A549 treated with AZD9567 at 1 μM for 4 hours (cell line): Measurements from ENCODE around the gene FES. TPM values are rescaled to one million over a fixed set of nuclear protein-coding genes. Genes with fewer than 3 reads are reported as not detected.

ENCODE experiments used
- total RNA-seq: library from RNA; stranded (reverse); fragments of 200-300 nt; extraction: Qiagen RNA extraction; gene quantifications from 5 replicates; pipeline ENCODE4 v1.2.3, GENCODE V29; 2022; ENCODE audit not compliant: insufficient read depth

The FES gene
- total RNA-seq = 0.82 to 1.2 TPM (median 0.87 TPM) in 4 of 5 replicates, not detected in the other

GRCh38 chr15:90883976-90884718, at the start of gene FES:
Gene FES, plus strand, starts transcription at chr15:90884504. Its CDS starts 542 bp downstream, at chr15:90885046.

DNA sequence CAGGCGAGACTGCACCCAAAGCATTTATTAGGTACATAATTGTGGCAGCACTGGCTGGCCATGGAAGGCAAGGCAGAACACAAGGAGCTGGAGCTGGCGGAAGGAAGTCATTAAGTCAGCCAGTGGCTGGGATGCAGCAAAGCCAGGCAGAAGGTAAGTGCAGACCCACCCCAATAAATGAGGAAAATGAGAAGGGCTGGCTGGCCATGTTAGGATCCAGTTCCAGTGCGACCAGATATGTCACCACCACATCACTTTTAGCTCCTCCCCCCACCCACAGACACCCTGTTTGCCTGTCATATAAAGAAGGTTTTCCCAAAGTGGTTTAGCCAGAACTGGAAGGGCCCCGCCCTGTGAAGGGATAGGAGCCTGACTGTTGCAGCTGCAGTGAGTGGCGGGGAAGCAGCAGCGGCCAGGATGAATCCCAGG, 16.0 kb upstream of the FES start, which contains the start of gene FURIN:
Gene FURIN (plus strand): TSS at position 328 of the 429 bp plus-strand sequence. CDS start 7,153 bp downstream, outside the sequence.

DNA sequence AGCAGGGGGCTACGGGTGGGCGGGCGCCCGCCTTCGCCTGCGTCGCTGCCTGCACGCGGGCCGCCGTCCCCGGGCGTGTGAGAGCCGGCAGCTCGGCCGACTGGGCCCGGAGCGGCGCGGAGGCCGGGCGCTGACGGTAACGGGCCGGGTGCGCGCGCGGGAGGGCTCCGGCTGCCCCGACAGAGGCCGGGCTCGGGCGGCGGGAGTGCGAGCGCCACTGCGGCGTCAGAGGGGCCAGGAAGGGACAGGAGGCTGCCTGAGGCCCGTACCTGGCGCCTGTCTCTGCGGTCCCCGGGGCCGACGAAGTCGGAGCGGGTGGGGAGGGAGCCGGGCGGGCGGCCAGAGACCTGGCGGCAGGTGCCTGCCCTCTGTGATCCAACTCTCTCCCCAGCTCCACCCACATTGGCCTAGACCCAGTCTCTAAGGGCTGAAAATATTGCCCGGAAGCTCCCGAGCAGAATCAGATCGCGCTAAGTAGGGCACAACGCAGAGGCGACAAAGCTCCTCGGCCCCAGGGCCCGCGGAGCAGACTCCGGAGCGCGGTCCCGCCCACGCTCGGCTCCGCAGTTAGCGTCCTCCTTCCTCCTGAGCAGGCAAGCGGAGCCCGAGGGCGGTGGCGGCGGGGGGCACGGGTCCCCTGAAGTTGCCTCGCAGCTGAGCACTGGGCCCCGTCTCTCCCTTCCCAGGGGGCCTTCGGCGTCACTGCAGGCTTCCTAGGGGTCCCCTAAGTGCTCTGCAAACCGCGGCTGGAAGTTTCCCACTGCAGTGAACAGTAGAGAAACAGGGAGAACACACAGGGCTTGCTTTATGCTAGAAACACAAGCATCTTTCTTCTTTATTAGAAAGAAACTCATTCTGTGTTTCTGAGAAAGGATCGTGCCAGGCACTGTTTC, 18.8 kb downstream of the FES start, which contains the start of gene MAN2A2:
Gene MAN2A2 (plus strand): TSS at position 463 of the 893 bp plus-strand sequence. CDS start 906 bp downstream, outside the sequence.

GRCh38 chr15:90931828-90932659, 47.7 kb downstream of the FES start, which contains the start of gene HDDC3:
Gene HDDC3, minus strand, starts transcription at chr15:90932549. Its CDS starts 9 bp downstream, at chr15:90932540.

DNA sequence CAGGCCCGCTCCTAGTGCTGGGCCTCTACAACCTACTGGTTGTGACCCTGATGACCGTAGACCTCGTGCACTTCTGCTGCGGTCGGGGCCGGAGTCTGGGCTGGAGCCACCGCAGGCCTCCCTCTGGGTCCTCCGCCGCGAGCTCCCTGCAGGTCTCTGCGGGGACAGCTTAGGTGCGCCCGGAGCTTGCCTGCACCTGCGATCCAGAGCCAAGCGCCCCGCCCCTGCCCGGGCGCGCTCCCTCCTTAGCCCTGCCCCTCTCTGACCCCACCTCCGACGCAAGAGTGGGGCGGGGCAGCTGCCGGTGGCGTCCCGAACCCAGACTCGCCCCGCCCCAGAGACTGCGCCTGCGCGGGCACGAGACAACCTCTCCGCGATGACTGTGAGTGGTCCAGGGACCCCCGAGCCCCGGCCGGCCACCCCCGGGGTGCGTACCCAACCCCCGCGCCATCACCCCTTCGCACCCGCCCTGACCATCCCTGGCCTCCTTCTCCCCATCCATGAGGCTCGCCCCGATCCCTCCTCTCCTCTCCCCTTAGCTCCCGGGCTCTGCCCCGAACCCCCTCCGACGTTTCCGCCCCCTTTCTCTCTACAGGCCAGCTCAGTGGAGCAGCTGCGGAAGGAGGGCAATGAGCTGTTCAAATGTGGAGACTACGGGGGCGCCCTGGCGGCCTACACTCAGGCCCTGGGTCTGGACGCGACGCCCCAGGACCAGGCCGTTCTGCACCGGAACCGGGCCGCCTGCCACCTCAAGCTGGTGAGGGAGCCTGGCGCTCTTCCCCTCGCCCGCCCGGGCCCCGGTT, 50.8 kb downstream of the FES start, which contains the start of gene UNC45A:
Gene UNC45A (plus strand): TSS at position 337 of the 803 bp plus-strand sequence. CDS start 40 bp downstream, at position 377.

Other genes starting within 250 kb of the FES start
- gene BLM, start 167.2 kb upstream of the FES start, total RNA-seq = 11.2 to 20.6 TPM (median 13.2 TPM) in 5 replicates
- 35.1 to 56.4 TPM (median 52.6 TPM) in 5 replicates for gene FURIN, start 15.9 kb upstream of the FES start, total RNA-seq
- 21.1 to 35.0 TPM (median 31.4 TPM) in 5 replicates for gene MAN2A2, start 18.8 kb downstream of the FES start, total RNA-seq
- 24.9 to 35.5 TPM (median 33.5 TPM) in 5 replicates for gene HDDC3, start 48.0 kb downstream of the FES start, total RNA-seq
- 54.3 to 59.4 TPM (median 57.8 TPM) in 5 replicates for gene UNC45A, start 50.8 kb downstream of the FES start, total RNA-seq
- gene RCCD1, start 70.4 kb downstream of the FES start, total RNA-seq = 23.7 to 44.2 TPM (median 36.0 TPM) in 5 replicates
- 175 to 198 TPM (median 183 TPM) in 5 replicates for gene PRC1, start 110.0 kb downstream of the FES start, total RNA-seq
- gene VPS33B, start 138.1 kb downstream of the FES start, total RNA-seq = 14.1 to 21.3 TPM (median 17.4 TPM) in 5 replicates
- gene SV2B, start 215.8 kb downstream of the FES start, total RNA-seq = 0.02 to 0.15 TPM (median 0.06 TPM) in 4 of 5 replicates, not detected in the other